Stimulated activated effector memory CD8-positive, alpha-beta T cell treated with anti-CD3 and anti-CD28 coated beads, Interleukin-12 subunit alpha, Interleukin-12 subunit beta, amount 100 ng/mL, for 72 hours (primary cell): ENCODE measurements around the gene DOCK3.
"Not testable (repeated sequence)": the region's sequence is repeated elsewhere in the genome, so short reads cannot be mapped to it uniquely, and the experiment has no call there.

Experiments used
- ATAC-seq: fragments of 150-1000 bp; cut with Tn5 transposase; 2 replicates; pipeline ENCODE4 v1.10.0; 2021
- DNase-seq, 2 donors: peaks; one replicate each; pipeline ENCODE4 v3.0.0; 2021 to 2022; ENCODE audit warnings: low spot score in 2 of 2
- H3K27ac Mint-ChIP-seq: one replicate; pipeline ENCODE4 v1.8.0; 2022; ENCODE audit warnings: mild to moderate bottlenecking, mixed read lengths
- H3K36me3 Mint-ChIP-seq: one replicate; pipeline ENCODE4 v1.8.0; 2022; ENCODE audit warnings: mild to moderate bottlenecking, mixed read lengths
- H3K4me1 Mint-ChIP-seq: one replicate; pipeline ENCODE4 v1.8.0; 2022; ENCODE audit warnings: mixed read lengths
- H3K4me3 Mint-ChIP-seq: one replicate; pipeline ENCODE4 v1.8.0; 2022; ENCODE audit warnings: mild to moderate bottlenecking, mixed read lengths
- H3K9me3 Mint-ChIP-seq: one replicate; pipeline ENCODE4 v1.8.0; 2022; ENCODE audit warnings: mixed read lengths

DOCK3 gene

GRCh38 chr3:51304230-51304629, 629.5 kb downstream of the DOCK3 start:
- Mint-ChIP-seq H3K27ac (no peak overlapping the region), H3K36me3 (no peaks in the 10 kb centered on the region), H3K9me3 (peaks cover 18% of the 10 kb centered on the region), H3K4me3 (no peak overlapping the region), H3K4me1 (no peaks in the 10 kb centered on the region)
- ATAC-seq (no peak), DNase-seq (no peak)

- DNase-seq (no peak), ATAC-seq (no peak)
- Mint-ChIP-seq H3K4me3 (no peak overlapping the region), H3K9me3 (peaks cover 17% of the 10 kb centered on the region), H3K4me1 (no peaks in the 10 kb centered on the region), H3K27ac (no peak overlapping the region), H3K36me3 (no peaks in the 10 kb centered on the region)
These were observed 631.4 kb downstream of the DOCK3 start for GRCh38 chr3:51306093-51306492.

- no peak for ATAC-seq
- Mint-ChIP-seq H3K9me3 (peaks cover 7% of the 10 kb centered on the region), H3K36me3 (no peaks in the 10 kb centered on the region), H3K4me3 (no peak overlapping the region), H3K27ac (no peak overlapping the region), H3K4me1 (no peaks in the 10 kb centered on the region)
- DNase-seq: no peak
These were observed 632.7 kb downstream of the DOCK3 start for GRCh38 chr3:51307458-51307857.

- ATAC-seq, H3K4me3 Mint-ChIP-seq, H3K27ac Mint-ChIP-seq, H3K9me3 Mint-ChIP-seq, H3K4me1 Mint-ChIP-seq, DNase-seq, H3K36me3 Mint-ChIP-seq: not testable (repeated sequence)
These were observed 633.3 kb downstream of the DOCK3 start for GRCh38 chr3:51307945-51308607.

- ATAC-seq: no peak
- Mint-ChIP-seq H3K27ac (no peak overlapping the region), H3K4me3 (no peak overlapping the region)
These were observed 636.3 kb downstream of the DOCK3 start for GRCh38 chr3:51311055-51311454.

GRCh38 chr3:51328206-51328605, 653.5 kb downstream of the DOCK3 start:
- Mint-ChIP-seq H3K27ac (no peak overlapping the region), H3K9me3 (no peaks in the 10 kb centered on the region)
- no peak for DNase-seq

More at GRCh38 chr3:51311055-51311454, 636.3 kb downstream of the DOCK3 start:
- H3K9me3 Mint-ChIP-seq: peaks cover 4% of the 10 kb centered on the region
- no peak for DNase-seq
- H3K36me3 Mint-ChIP-seq: no peaks in the 10 kb centered on the region
- H3K4me1 Mint-ChIP-seq: no peaks in the 10 kb centered on the region

GRCh38 chr3:51330046-51330445, 655.3 kb downstream of the DOCK3 start:
- no peak for ATAC-seq
- H3K27ac Mint-ChIP-seq: no peak overlapping the region
- H3K4me1 Mint-ChIP-seq: no peaks in the 10 kb centered on the region
- no peak for DNase-seq
- H3K9me3 Mint-ChIP-seq: no peaks in the 10 kb centered on the region
- no peaks in the 10 kb centered on the region for H3K36me3 Mint-ChIP-seq
- H3K4me3 Mint-ChIP-seq: no peak overlapping the region

More at GRCh38 chr3:51328206-51328605, 653.5 kb downstream of the DOCK3 start:
- Mint-ChIP-seq H3K36me3 (no peaks in the 10 kb centered on the region), H3K4me1 (no peaks in the 10 kb centered on the region), H3K4me3 (no peak overlapping the region)
- no peak for ATAC-seq

- Mint-ChIP-seq H3K4me1 (no peaks in the 10 kb centered on the region), H3K9me3 (no peaks in the 10 kb centered on the region), H3K4me3 (no peak overlapping the region), H3K36me3 (no peaks in the 10 kb centered on the region), H3K27ac (no peak overlapping the region)
- no peak for ATAC-seq
- DNase-seq: no peak
These were observed 657.4 kb downstream of the DOCK3 start for GRCh38 chr3:51332156-51332555.

GRCh38 chr3:51333021-51333420, 658.3 kb downstream of the DOCK3 start:
- no peak for DNase-seq
- ATAC-seq: no peak
- Mint-ChIP-seq H3K36me3 (no peaks in the 10 kb centered on the region), H3K27ac (no peak overlapping the region), H3K4me3 (no peak overlapping the region), H3K4me1 (no peaks in the 10 kb centered on the region), H3K9me3 (no peaks in the 10 kb centered on the region)

GRCh38 chr3:51336261-51336660, 661.5 kb downstream of the DOCK3 start:
- H3K4me1 Mint-ChIP-seq: no peaks in the 10 kb centered on the region
- H3K4me3 Mint-ChIP-seq: no peak overlapping the region
- H3K9me3 Mint-ChIP-seq: no peaks in the 10 kb centered on the region
- ATAC-seq (no peak), DNase-seq (no peak)
- H3K27ac Mint-ChIP-seq: no peak overlapping the region
- H3K36me3 Mint-ChIP-seq: no peaks in the 10 kb centered on the region

GRCh38 chr3:51337666-51338065, 662.9 kb downstream of the DOCK3 start:
- Mint-ChIP-seq H3K27ac (no peak overlapping the region), H3K9me3 (no peaks in the 10 kb centered on the region), H3K4me1 (no peaks in the 10 kb centered on the region), H3K4me3 (no peak overlapping the region), H3K36me3 (no peaks in the 10 kb centered on the region)
- DNase-seq: no peak
- no peak for ATAC-seq

- H3K4me1 Mint-ChIP-seq: no peaks in the 10 kb centered on the region
- ATAC-seq (no peak), DNase-seq (no peak)
- H3K27ac Mint-ChIP-seq: no peak overlapping the region
- no peak overlapping the region for H3K4me3 Mint-ChIP-seq
- no peaks in the 10 kb centered on the region for H3K9me3 Mint-ChIP-seq
- H3K36me3 Mint-ChIP-seq: no peaks in the 10 kb centered on the region
These were observed 663.9 kb downstream of the DOCK3 start for GRCh38 chr3:51338632-51339031.

GRCh38 chr3:51340013-51340829, 665.5 kb downstream of the DOCK3 start:
- no peak overlapping the region for H3K4me3 Mint-ChIP-seq
- DNase-seq: no peak
- H3K36me3 Mint-ChIP-seq: no peaks in the 10 kb centered on the region
- ATAC-seq: no peak
- no peaks in the 10 kb centered on the region for H3K9me3 Mint-ChIP-seq
- peak overlapping the region; percentile 23 for H3K27ac Mint-ChIP-seq
- no peaks in the 10 kb centered on the region for H3K4me1 Mint-ChIP-seq

- no peaks in the 10 kb centered on the region for H3K36me3 Mint-ChIP-seq
- H3K9me3 Mint-ChIP-seq: no peaks in the 10 kb centered on the region
- ATAC-seq: no peak
- no peaks in the 10 kb centered on the region for H3K4me1 Mint-ChIP-seq
- H3K27ac Mint-ChIP-seq: no peak overlapping the region
- H3K4me3 Mint-ChIP-seq: no peak overlapping the region
- no peak for DNase-seq
These were observed 666.4 kb downstream of the DOCK3 start for GRCh38 chr3:51340989-51341636.

- ATAC-seq: no peak
- Mint-ChIP-seq H3K27ac (no peak overlapping the region), H3K9me3 (no peaks in the 10 kb centered on the region), H3K4me1 (no peaks in the 10 kb centered on the region), H3K4me3 (no peak overlapping the region), H3K36me3 (no peaks in the 10 kb centered on the region)
- no peak for DNase-seq
These were observed 669.4 kb downstream of the DOCK3 start for GRCh38 chr3:51343918-51344687.
